Omental fat pad (tissue), 4 donors: ENCODE measurements around the gene EXOC7. TPM values are rescaled to one million over a fixed set of nuclear protein-coding genes. Genes with fewer than 3 reads are reported as not detected.

Experiments used
- ATAC-seq: fragments of 150-250 bp; one replicate; pipeline ENCODE4 v1.9.1; 2016; ENCODE audit warnings: mild to moderate bottlenecking, moderate library complexity; ENCODE audit not compliant: low FRiP score
- DNase-seq: peaks from one replicate; pipeline ENCODE4 v3.0.0-alpha.2; 2019; ENCODE audit warnings: low spot score
- CTCF ChIP-seq, 3 donors: fragments of 450-650 bp; IDR thresholded peaks; one replicate each; pipeline ENCODE4 v1.5.1; 2016 to 2017; ENCODE audit warnings: antibody characterized with exemption in 3 of 3, mild to moderate bottlenecking in 3 of 3, moderate library complexity in 2 of 3
- total RNA-seq, 4 donors: library from RNA; depleted of rRNA; stranded (reverse); fragments of >200 nt; gene quantifications; one replicate each; pipeline ENCODE4 v1.1.0, GENCODE V29; 2016

Gene EXOC7
- total RNA-seq, 4 donors from 2014 or later: 69.3 to 93.9 (median 74.1) TPM

- peak; percentile 86 for ATAC-seq
- DNase-seq: peak; percentile 77
- TF ChIP-seq CTCF (IDR thresholded peaks at IDR 0.05): no peak
Observed at GRCh38 chr17:76141212-76142038, 37.8 kb upstream of the EXOC7 start, which contains the start of gene FOXJ1. Gene FOXJ1, minus strand, starts transcription at chr17:76141245. Its CDS starts 850 bp downstream, at chr17:76140395.

GRCh38 chr17:76140661-76141211, 37.1 kb upstream of the EXOC7 start:
- no peak for ATAC-seq
- TF ChIP-seq CTCF (IDR thresholded peaks at IDR 0.05): no peak
- no peak for DNase-seq

GRCh38 chr17:76139801-76140660, 36.4 kb upstream of the EXOC7 start:
- TF ChIP-seq CTCF (IDR thresholded peaks at IDR 0.05): no peak
- DNase-seq (no peak), ATAC-seq (no peak)

- no peak for TF ChIP-seq CTCF (IDR thresholded peaks at IDR 0.05)
- ATAC-seq (no peak), DNase-seq (no peak)
Observed at GRCh38 chr17:76138896-76139752, 35.5 kb upstream of the EXOC7 start.

- DNase-seq (no peak), ATAC-seq (no peak)
- TF ChIP-seq CTCF (IDR thresholded peaks at IDR 0.05): no peak
Observed at GRCh38 chr17:76138234-76138895, 34.8 kb upstream of the EXOC7 start.
